GM23338 (cell line): Measurements from ENCODE around the gene FCHSD2. TPM values are rescaled to one million over a fixed set of nuclear protein-coding genes. Genes with fewer than 3 reads are reported as not detected.

ENCODE experiments used
- ATAC-seq: fragments of 200-7000 bp; cut with Tn5 transposase; 3 replicates; pipeline ENCODE4 v1.9.1; 2020
- DNase-seq: peaks from one replicate; pipeline ENCODE4 v3.0.0-alpha.2; 2015; ENCODE audit warnings: low spot score
- H2AFZ ChIP-seq: fragments of 200-600 bp; sonication (generic); 2 replicates; pipeline ENCODE4 v1.8.0; 2016; ENCODE audit warnings: antibody characterized with exemption, mild to moderate bottlenecking, moderate library complexity
- H3F3A ChIP-seq: fragments of 200-600 bp; sonication (generic); replicated peaks from 2 replicates; pipeline ENCODE4 v1.8.0; 2017; ENCODE audit warnings: antibody characterized with exemption, mixed run types, low read depth
- H3K27ac ChIP-seq: fragments of 200-600 bp; sonication (generic); 2 replicates; pipeline ENCODE4 v1.6.1; 2016; ENCODE audit warnings: low read depth
- H3K27me3 ChIP-seq: fragments of 200-600 bp; sonication (generic); 2 replicates; pipeline ENCODE4 v1.8.0; 2016; ENCODE audit warnings: mild to moderate bottlenecking, mixed run types, moderate library complexity; ENCODE audit not compliant: insufficient read depth
- H3K36me3 ChIP-seq: fragments of 200-600 bp; sonication (generic); 2 replicates; pipeline ENCODE4 v1.8.0; 2016; ENCODE audit warnings: mild to moderate bottlenecking; ENCODE audit not compliant: insufficient read depth
- H3K4me1 ChIP-seq: fragments of 200-600 bp; sonication (generic); 2 replicates; pipeline ENCODE4 v1.8.0; 2016; ENCODE audit warnings: mild to moderate bottlenecking, moderate library complexity; ENCODE audit not compliant: insufficient read depth
- H3K4me2 ChIP-seq: fragments of 200-600 bp; sonication (generic); 2 replicates; pipeline ENCODE4 v1.7.1; 2017; ENCODE audit warnings: mixed run types
- H3K4me3 ChIP-seq: fragments of 200-600 bp; sonication (generic); 2 replicates; pipeline ENCODE4 v1.6.1; 2016; ENCODE audit warnings: mixed run types
- H3K79me2 ChIP-seq: fragments of 200-600 bp; sonication (generic); replicated peaks from 2 replicates; pipeline ENCODE4 v1.8.0; 2017; ENCODE audit warnings: mild to moderate bottlenecking; ENCODE audit not compliant: insufficient read depth
- H3K9me2 ChIP-seq: fragments of 200-600 bp; sonication (generic); 2 replicates; pipeline ENCODE4 v1.8.0; 2017; ENCODE audit not compliant: insufficient read depth
- H4K20me1 ChIP-seq: fragments of 200-600 bp; sonication (generic); replicated peaks from 2 replicates; pipeline ENCODE4 v1.8.0; 2017; ENCODE audit warnings: mild to moderate bottlenecking; ENCODE audit not compliant: insufficient read depth
- H3K27ac Mint-ChIP-seq: 2 replicates; pipeline ENCODE4 v1.8.0; 2020; ENCODE audit warnings: inconsistent platforms, mild to moderate bottlenecking, moderate library complexity, mixed read lengths
- H3K27me3 Mint-ChIP-seq: 3 replicates; pipeline ENCODE4 v1.8.0; 2022; ENCODE audit warnings: low read depth, mild to moderate bottlenecking, moderate library complexity, mixed read lengths, inconsistent platforms; ENCODE audit not compliant: insufficient read depth, poor library complexity
- H3K36me3 Mint-ChIP-seq: 3 replicates; pipeline ENCODE4 v1.8.0; 2021; ENCODE audit warnings: low read depth, mild to moderate bottlenecking, inconsistent platforms, moderate library complexity, mixed read lengths
- H3K4me1 Mint-ChIP-seq: 3 replicates; pipeline ENCODE4 v1.8.0; 2020; ENCODE audit warnings: mild to moderate bottlenecking, inconsistent platforms, mixed read lengths
- H3K4me3 Mint-ChIP-seq: 3 replicates; pipeline ENCODE4 v1.8.0; 2021; ENCODE audit warnings: moderate library complexity, mild to moderate bottlenecking, inconsistent platforms, mixed read lengths
- H3K9me3 Mint-ChIP-seq: 3 replicates; pipeline ENCODE4 v1.8.0; 2020; ENCODE audit warnings: moderate library complexity, mild to moderate bottlenecking, inconsistent platforms, mixed read lengths
- CREB1 ChIP-seq: fragments of 250-450 bp; sonication (Bioruptor Pico); IDR thresholded peaks from 2 replicates; pipeline ENCODE4 v1.5.0; 2020; ENCODE audit warnings: low read depth, mild to moderate bottlenecking, moderate library complexity
- CTCF ChIP-seq, 2 experiments: fragments of 200-600 bp in 1 of 2; sonication (generic) in 1 of 2; conservative IDR thresholded peaks; 2 replicates each; pipeline versions ENCODE4 v1.5.1 to v1.6.1; 2016 to 2017; ENCODE audit warnings: antibody characterized with exemption in 2 of 2, low read depth in 2 of 2, mild to moderate bottlenecking in 2 of 2, moderate library complexity in 1 of 2
- ETS1 ChIP-seq: IDR thresholded peaks from 2 replicates; pipeline ENCODE4 v1.6.1; 2016; ENCODE audit warnings: antibody characterized with exemption
- EZH2 ChIP-seq: fragments of 200-600 bp; sonication (generic); IDR thresholded peaks from one replicate; pipeline ENCODE4 v1.8.0; 2017; ENCODE audit warnings: antibody characterized with exemption, mild to moderate bottlenecking, low read depth; ENCODE audit not compliant: unreplicated experiment
- STAT1 ChIP-seq: IDR thresholded peaks from one replicate; pipeline ENCODE4 v1.6.1; 2016; ENCODE audit warnings: antibody characterized with exemption; ENCODE audit not compliant: unreplicated experiment
- ZNF462 ChIP-seq: fragments of 250-450 bp; sonication (Bioruptor Pico); IDR thresholded peaks from 2 replicates; pipeline ENCODE4 v1.5.0; 2020; ENCODE audit warnings: mild to moderate bottlenecking, moderate library complexity
- polyA plus RNA-seq: library from polyadenylated mRNA; unstranded; fragments of >200 nt; fragmentation: Nextera tagmentation; extraction: Ambion mirVana; gene quantifications from 2 replicates; pipeline ENCODE4 v1.2.1, GENCODE V29; 2016
- total RNA-seq: library from RNA; depleted of rRNA; stranded (reverse); fragments of >200 nt; shearing (Covaris generic); gene quantifications from 2 replicates; pipeline ENCODE4 v1.2.3, GENCODE V29; 2014

Gene FCHSD2
- total and polyA plus RNA-seq, 2 experiments from 2014 or later: 3.6 to 5.2 TPM

- Histone ChIP-seq H4K20me1 (no peaks in the 10 kb centered on the region), H3K4me3 (no peak overlapping the region), H3K4me2 (no peak overlapping the region), H3K27ac (no peak overlapping the region), H2AFZ (no peak overlapping the region), H3K27me3 (no peaks in the 10 kb centered on the region), H3K4me1 (0 out of 2 replicates have a peak, but pooled peaks cover under 1% of the 10 kb centered on the region), H3K79me2 (no peaks in the 10 kb centered on the region), H3F3A (no peaks in the 10 kb centered on the region), H3K36me3 (no peaks in the 10 kb centered on the region), H3K9me2 (no peaks in the 10 kb centered on the region)
- no peaks in the 10 kb centered on the region for H3K36me3 Mint-ChIP-seq
- H3K4me3 Mint-ChIP-seq: no peak overlapping the region
- H3K4me1 Mint-ChIP-seq: peaks cover 2% of the 10 kb centered on the region; the same call in 1 of the 3 replicates
- no peak for DNase-seq
- H3K27me3 Mint-ChIP-seq: no peaks in the 10 kb centered on the region
- no peaks in the 10 kb centered on the region for H3K9me3 Mint-ChIP-seq
- no peak overlapping the region for H3K27ac Mint-ChIP-seq
- ATAC-seq: no peak
- TF ChIP-seq ETS1: no peak
- no peak for TF ChIP-seq ZNF462 (CRISPR knock-in tag)
- no peak for TF ChIP-seq EZH2
Observed at GRCh38 chr11:72856551-72857345, 285.4 kb downstream of the FCHSD2 start.

GRCh38 chr11:72856065-72856464 is 286.1 kb downstream of the FCHSD2 start:
- H3K27ac Mint-ChIP-seq: no peak overlapping the region
- no peak for TF ChIP-seq STAT1
- no peak for TF ChIP-seq CTCF (conservative IDR thresholded peaks at IDR 0.05; ENCODE audit: low read depth in 2 of 2)
- TF ChIP-seq CREB1 (CRISPR knock-in tag): no peak

More at GRCh38 chr11:72856065-72856464, 286.1 kb downstream of the FCHSD2 start:
- no peak overlapping the region for H2AFZ ChIP-seq
- H3K27ac ChIP-seq: no peak overlapping the region
- H3K9me2 ChIP-seq: no peaks in the 10 kb centered on the region
- H3K4me1 ChIP-seq: no peaks in the 10 kb centered on the region
- ATAC-seq (no peak), DNase-seq (no peak)
- no peaks in the 10 kb centered on the region for H3K36me3 ChIP-seq
- no peaks in the 10 kb centered on the region for H4K20me1 ChIP-seq
- no peaks in the 10 kb centered on the region for H3K4me1 Mint-ChIP-seq
- H3K79me2 ChIP-seq: no peaks in the 10 kb centered on the region
- H3K4me3 Mint-ChIP-seq: no peak overlapping the region
- H3K4me3 ChIP-seq: no peak overlapping the region
- H3F3A ChIP-seq: no peaks in the 10 kb centered on the region
- H3K27me3 ChIP-seq: no peaks in the 10 kb centered on the region
- H3K27me3 Mint-ChIP-seq: no peaks in the 10 kb centered on the region
- no peak overlapping the region for H3K4me2 ChIP-seq
- no peaks in the 10 kb centered on the region for H3K9me3 Mint-ChIP-seq
- no peaks in the 10 kb centered on the region for H3K36me3 Mint-ChIP-seq
